Activated T-helper 2 cell treated with anti-CD3 and anti-CD28 coated beads, Interferon-gamma antibody, Interleukin-2, Interleukin-4, amounts not matched to agents 10 μg/mL and 5 μg/mL and 100 μg/mL, durations not matched to agents 14 hours and 24 hours and 36 hours (primary cell): ENCODE data around the gene ARL5A. TPM values are rescaled to one million over a fixed set of nuclear protein-coding genes. Genes with fewer than 3 reads are reported as not detected.

Experiments
- total RNA-seq: library from RNA; stranded (reverse); gene quantifications from 2 replicates; pipeline ENCODE4 v1.2.3, GENCODE V29; 2022

Gene ARL5A
- total RNA-seq, 1 donor from 2014 or later = 71.7 TPM

Other genes with a start within 250 kb of the ARL5A start
- 0.14 and 0.27 TPM in 2 replicates for gene NEB, start 93.9 kb downstream of the ARL5A start, total RNA-seq